ENCODE data around the gene HECW1. TPM values are rescaled to one million over a fixed set of nuclear protein-coding genes. Genes with fewer than 3 reads are reported as not detected.

HECW1 gene
- total RNA-seq, 1 donor from 2014 or later: not detected

DNA sequence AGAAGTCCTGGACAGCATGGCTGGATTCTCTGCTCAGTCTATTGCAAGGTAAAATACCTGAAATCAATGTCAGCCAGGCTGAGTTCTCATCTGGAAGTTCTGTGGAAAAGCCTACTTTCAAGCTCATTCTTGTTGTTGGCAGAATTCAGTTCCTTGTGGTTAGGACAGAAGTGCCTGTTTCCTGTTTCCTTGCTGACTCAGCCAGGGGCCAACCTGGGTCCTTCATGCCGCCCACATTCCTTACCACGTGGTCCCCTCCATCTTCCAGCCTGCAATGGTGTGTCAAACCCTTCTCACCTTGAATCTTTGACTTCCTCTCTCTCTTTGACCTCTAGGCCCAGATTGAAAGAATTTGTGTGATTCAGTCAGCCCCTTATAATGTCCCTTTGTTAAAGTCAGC, 273.4 kb downstream of the HECW1 start:
- no peaks in the 10 kb centered on the region for H3K36me3 Mint-ChIP-seq (ENCODE audit: low read depth)
- intact Hi-C loops (cut with micrococcal nuclease): no loop called here
- no peak overlapping the region for H3K4me3 Mint-ChIP-seq
- ATAC-seq (ENCODE audit: low read depth) (no peak), DNase-seq (no peak)
- H3K4me1 Mint-ChIP-seq: no peaks in the 10 kb centered on the region
- H3K27me3 Mint-ChIP-seq: peaks cover 23% of the 10 kb centered on the region
- H3K9me3 Mint-ChIP-seq: peaks cover 4% of the 10 kb centered on the region
- CTCF ChIA-PET: no interaction called here
- H3K27ac Mint-ChIP-seq: no peak overlapping the region
- TF ChIP-seq, protein P1, sequence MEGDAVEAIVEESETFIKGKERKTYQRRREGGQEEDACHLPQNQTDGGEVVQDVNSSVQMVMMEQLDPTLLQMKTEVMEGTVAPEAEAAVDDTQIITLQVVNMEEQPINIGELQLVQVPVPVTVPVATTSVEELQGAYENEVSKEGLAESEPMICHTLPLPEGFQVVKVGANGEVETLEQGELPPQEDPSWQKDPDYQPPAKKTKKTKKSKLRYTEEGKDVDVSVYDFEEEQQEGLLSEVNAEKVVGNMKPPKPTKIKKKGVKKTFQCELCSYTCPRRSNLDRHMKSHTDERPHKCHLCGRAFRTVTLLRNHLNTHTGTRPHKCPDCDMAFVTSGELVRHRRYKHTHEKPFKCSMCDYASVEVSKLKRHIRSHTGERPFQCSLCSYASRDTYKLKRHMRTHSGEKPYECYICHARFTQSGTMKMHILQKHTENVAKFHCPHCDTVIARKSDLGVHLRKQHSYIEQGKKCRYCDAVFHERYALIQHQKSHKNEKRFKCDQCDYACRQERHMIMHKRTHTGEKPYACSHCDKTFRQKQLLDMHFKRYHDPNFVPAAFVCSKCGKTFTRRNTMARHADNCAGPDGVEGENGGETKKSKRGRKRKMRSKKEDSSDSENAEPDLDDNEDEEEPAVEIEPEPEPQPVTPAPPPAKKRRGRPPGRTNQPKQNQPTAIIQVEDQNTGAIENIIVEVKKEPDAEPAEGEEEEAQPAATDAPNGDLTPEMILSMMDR (IDR thresholded peaks at IDR 0.05): no peak
- POLR2A ChIA-PET: no interaction called here

DNA sequence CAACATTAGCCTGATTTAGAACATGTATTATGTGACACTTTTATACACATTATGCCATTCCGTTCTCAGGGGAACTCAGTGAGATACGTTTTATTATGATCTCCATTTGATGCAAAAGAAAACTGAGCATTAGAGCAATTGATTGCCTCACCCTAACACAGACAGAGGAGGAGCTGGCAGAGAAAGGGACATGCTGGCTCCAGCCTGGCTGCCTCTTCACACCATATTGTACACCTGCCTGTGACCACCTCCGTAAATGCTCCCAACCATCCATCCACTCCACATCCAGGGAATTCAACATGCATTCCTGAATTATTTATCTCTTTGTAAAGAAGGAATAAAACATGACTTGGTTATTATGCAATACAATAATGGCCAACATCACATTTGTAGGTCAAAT, 275.5 kb downstream of the HECW1 start:
- ATAC-seq (ENCODE audit: low read depth) (no peak), DNase-seq (no peak)
- H3K9me3 Mint-ChIP-seq: peaks cover 4% of the 10 kb centered on the region
- ChIA-PET CTCF (no interaction called here), POLR2A (no interaction called here)
- intact Hi-C loops (cut with micrococcal nuclease): no loop called here
- no peak overlapping the region for H3K4me3 Mint-ChIP-seq
- TF ChIP-seq, protein P1 (IDR thresholded peaks at IDR 0.05): no peak
- H3K36me3 Mint-ChIP-seq (ENCODE audit: low read depth): no peaks in the 10 kb centered on the region
- H3K27me3 Mint-ChIP-seq: peaks cover 20% of the 10 kb centered on the region
- H3K27ac Mint-ChIP-seq: no peak overlapping the region
- H3K4me1 Mint-ChIP-seq: no peaks in the 10 kb centered on the region

DNA sequence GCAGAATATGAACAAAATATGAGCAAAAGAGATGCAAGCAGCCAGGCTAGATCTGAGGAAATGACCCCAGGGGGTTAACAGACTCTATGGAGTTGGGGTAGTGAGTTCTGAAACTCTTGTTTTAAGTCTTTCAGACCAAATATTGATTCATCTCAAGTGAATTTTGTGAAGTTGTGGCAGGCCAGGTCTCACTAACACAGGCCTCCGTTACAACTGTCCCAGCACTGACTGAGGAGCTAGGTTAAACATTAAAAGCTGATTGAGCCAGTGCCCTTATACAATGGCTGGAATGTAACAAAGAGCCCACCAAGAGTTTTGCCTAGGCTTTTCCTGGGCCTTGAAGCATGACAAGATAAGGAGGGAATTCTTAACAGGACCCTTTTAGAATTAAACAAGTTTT, 278.1 kb downstream of the HECW1 start:
- intact Hi-C loops (cut with micrococcal nuclease): no loop called here
- peaks cover 6% of the 10 kb centered on the region for H3K9me3 Mint-ChIP-seq
- TF ChIP-seq, protein P1 (IDR thresholded peaks at IDR 0.05): no peak
- H3K4me3 Mint-ChIP-seq: no peak overlapping the region
- no peaks in the 10 kb centered on the region for H3K36me3 Mint-ChIP-seq (ENCODE audit: low read depth)
- ATAC-seq (ENCODE audit: low read depth): no peak
- peaks cover 24% of the 10 kb centered on the region for H3K27me3 Mint-ChIP-seq
- DNase-seq: no peak
- CTCF ChIA-PET: no interaction called here
- H3K4me1 Mint-ChIP-seq: no peaks in the 10 kb centered on the region
- no peak overlapping the region for H3K27ac Mint-ChIP-seq
- POLR2A ChIA-PET: no interaction called here

DNA sequence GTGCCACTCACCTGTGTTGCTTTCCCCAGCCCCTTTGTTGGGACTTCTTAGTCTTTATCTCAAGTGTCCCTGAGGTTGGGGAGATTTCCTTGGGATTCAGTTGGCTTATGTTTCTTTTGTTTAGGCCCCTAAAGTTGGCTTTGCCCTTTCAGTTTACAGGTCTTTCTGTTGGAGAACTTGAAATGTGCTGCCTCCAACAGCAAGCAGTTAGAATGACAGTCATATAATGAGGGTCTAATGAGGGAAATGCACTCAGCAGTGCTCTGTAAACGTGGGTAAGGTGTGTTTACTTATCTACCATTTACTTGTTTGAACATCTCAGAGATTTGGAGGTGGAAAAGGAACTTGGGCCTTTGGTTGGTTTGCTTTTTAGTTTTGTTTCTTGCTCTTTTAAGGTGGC, 279.1 kb downstream of the HECW1 start:
- Mint-ChIP-seq H3K9me3 (peaks cover 2% of the 10 kb centered on the region), H3K4me1 (no peaks in the 10 kb centered on the region), H3K27ac (no peak overlapping the region), H3K4me3 (no peak overlapping the region), H3K27me3 (peaks cover 24% of the 10 kb centered on the region), H3K36me3 (ENCODE audit: low read depth) (no peaks in the 10 kb centered on the region)
- ChIA-PET POLR2A (no interaction called here), CTCF (no interaction called here)
- no peak for DNase-seq
- ATAC-seq (ENCODE audit: low read depth): no peak
- intact Hi-C loops (cut with micrococcal nuclease): no loop called here
- TF ChIP-seq, protein P1 (IDR thresholded peaks at IDR 0.05): no peak

DNA sequence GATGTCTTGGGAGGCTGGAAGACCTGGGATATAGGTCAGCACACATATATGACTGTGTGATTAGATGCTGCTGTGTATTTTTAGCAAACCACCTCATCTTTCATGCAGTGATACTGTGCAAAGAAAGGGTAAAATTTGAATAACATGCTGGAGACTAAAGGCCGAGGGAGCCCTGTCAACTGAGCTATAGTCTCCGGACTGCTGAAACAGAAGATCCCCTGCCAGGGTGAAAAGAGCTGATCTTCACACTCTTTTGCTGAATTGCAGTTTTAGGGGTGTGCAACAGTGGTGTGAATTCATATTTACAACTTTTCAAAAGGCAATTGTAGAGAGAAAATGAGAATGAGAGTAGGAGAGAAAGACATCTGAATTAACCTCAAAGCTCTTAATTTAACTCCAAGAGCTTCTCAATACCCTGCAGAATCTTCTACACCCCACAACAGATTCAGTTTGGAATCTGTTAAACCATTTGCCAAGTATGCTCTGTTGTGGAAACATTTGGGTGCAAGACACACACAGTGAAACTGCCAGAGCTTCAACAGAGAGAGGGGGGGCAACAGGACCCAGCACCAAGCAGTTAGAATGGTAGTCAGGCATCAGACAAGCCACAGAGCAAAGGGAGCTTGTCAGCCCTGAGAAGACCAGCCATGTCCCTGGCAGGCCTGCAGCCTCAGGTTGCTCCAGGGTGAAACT, 280.3 kb downstream of the HECW1 start:
- CTCF ChIA-PET: interaction anchor here (0.6 kb wide), 1 partner anchor 64 kb away, joined by 3 read pairs; no protein-coding TSS in a partner anchor

More for the DNA sequence above, 280.3 kb downstream of the HECW1 start:
- no peak for ATAC-seq (ENCODE audit: low read depth)
- no peak for DNase-seq
- peaks cover 29% of the 10 kb centered on the region for H3K27me3 Mint-ChIP-seq
- no peaks in the 10 kb centered on the region for H3K36me3 Mint-ChIP-seq (ENCODE audit: low read depth)
- no peaks in the 10 kb centered on the region for H3K4me1 Mint-ChIP-seq
- TF ChIP-seq, protein P1 (IDR thresholded peaks at IDR 0.05): no peak
- intact Hi-C loops (cut with micrococcal nuclease): no loop called here
- no peak overlapping the region for H3K27ac Mint-ChIP-seq
- POLR2A ChIA-PET: no interaction called here
- no peak overlapping the region for H3K4me3 Mint-ChIP-seq
- peaks cover 2% of the 10 kb centered on the region for H3K9me3 Mint-ChIP-seq
